Stimulated activated naive CD8-positive, alpha-beta T cell treated with anti-CD3 and anti-CD28 coated beads, Interleukin-15, Interleukin-2, amounts not matched to agents 100 ng/mL and 50 ng/mL, for 24 hours (primary cell): Measurements from ENCODE around the gene APOM.

Experiments used
- H3K27ac Mint-ChIP-seq: one replicate; pipeline ENCODE4 v1.8.0; 2021; ENCODE audit warnings: mild to moderate bottlenecking, mixed read lengths
- H3K27me3 Mint-ChIP-seq: one replicate; pipeline ENCODE4 v1.8.0; 2021; ENCODE audit warnings: mixed read lengths
- H3K36me3 Mint-ChIP-seq: one replicate; pipeline ENCODE4 v1.8.0; 2021; ENCODE audit warnings: low read depth, mixed read lengths
- H3K4me1 Mint-ChIP-seq: one replicate; pipeline ENCODE4 v1.8.0; 2021; ENCODE audit warnings: low read depth, mixed read lengths
- H3K4me3 Mint-ChIP-seq: one replicate; pipeline ENCODE4 v1.8.0; 2021; ENCODE audit warnings: mild to moderate bottlenecking, mixed read lengths
- H3K9me3 Mint-ChIP-seq: one replicate; pipeline ENCODE4 v1.8.0; 2021; ENCODE audit warnings: mixed read lengths

Gene APOM

GRCh38 chr6:31692886-31693285, 37.2 kb downstream of the APOM start:
- H3K27me3 Mint-ChIP-seq: no peaks in the 10 kb centered on the region
- no peaks in the 10 kb centered on the region for H3K9me3 Mint-ChIP-seq
- H3K36me3 Mint-ChIP-seq: peaks cover 47% of the 10 kb centered on the region

DNA sequence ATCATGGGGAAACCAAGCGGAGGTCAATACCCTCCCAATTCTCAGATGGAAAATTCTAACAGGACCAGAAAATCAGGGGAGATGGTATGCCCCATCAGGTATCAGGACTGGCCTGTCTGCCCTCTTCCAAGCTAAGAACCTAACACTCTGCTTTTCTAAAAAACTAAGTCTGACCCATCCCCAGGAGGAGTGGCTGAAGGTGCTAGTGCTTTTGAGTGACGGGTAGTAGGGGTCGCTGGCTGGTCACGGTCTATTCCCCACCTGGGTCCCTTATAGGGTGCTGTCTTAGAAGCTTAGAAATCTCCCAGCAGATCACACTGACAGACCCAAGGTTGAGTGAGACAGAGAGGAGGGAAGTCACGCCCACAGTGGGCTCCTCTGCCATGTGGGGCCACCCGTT, 37.8 kb downstream of the APOM start:
- Mint-ChIP-seq H3K4me3 (no peak overlapping the region), H3K9me3 (no peaks in the 10 kb centered on the region), H3K4me1 (peaks cover 25% of the 10 kb centered on the region), H3K27me3 (no peaks in the 10 kb centered on the region), H3K27ac (no peak overlapping the region), H3K36me3 (peaks cover 48% of the 10 kb centered on the region)

More at GRCh38 chr6:31692886-31693285, 37.2 kb downstream of the APOM start:
- no peak overlapping the region for H3K27ac Mint-ChIP-seq
- H3K4me1 Mint-ChIP-seq: peaks cover 23% of the 10 kb centered on the region
- no peak overlapping the region for H3K4me3 Mint-ChIP-seq

GRCh38 chr6:31697555-31697954, 41.9 kb downstream of the APOM start:
- H3K36me3 Mint-ChIP-seq: peaks cover 42% of the 10 kb centered on the region

DNA sequence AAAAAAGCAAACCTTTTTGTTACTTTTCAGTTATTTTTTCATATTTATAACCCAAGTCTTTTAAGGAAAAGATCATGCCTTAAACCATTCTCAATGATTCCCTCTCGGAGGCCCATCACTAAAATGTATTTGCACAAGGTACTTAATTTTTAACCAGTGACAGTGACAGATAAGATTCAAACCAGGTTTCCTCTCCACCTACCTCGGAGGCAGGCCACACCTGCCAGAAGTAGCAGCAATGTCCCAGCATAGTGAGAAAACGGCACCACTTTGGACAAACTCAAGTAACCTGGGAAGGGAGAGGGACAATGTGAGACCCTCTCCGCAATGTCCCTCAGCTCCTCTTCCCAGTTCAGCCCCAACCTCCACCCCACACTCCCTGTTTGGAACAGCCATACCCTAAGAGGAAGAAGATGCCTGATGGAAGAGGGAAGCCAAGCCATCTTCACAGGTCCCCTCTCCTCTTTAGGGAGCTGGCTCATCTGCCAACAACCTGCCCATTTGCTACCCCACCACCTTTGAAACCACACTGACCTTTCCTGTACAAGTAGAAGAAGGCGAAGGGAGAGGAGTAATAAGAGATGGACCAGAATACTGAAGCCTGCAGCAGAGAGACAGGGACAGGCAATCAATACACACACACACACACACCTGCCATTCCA, 45.2 kb downstream of the APOM start:
- no peaks in the 10 kb centered on the region for H3K9me3 Mint-ChIP-seq
- peak overlapping the region; percentile 100 for H3K4me3 Mint-ChIP-seq
- peaks cover 26% of the 10 kb centered on the region for H3K36me3 Mint-ChIP-seq
- H3K27me3 Mint-ChIP-seq: no peaks in the 10 kb centered on the region
- peaks cover 31% of the 10 kb centered on the region for H3K4me1 Mint-ChIP-seq
- peak overlapping the region; percentile 32 for H3K27ac Mint-ChIP-seq

More at GRCh38 chr6:31697555-31697954, 41.9 kb downstream of the APOM start:
- Mint-ChIP-seq H3K4me3 (no peak overlapping the region), H3K4me1 (peaks cover 27% of the 10 kb centered on the region), H3K9me3 (no peaks in the 10 kb centered on the region), H3K27ac (peak overlapping the region; percentile 26), H3K27me3 (no peaks in the 10 kb centered on the region)

GRCh38 chr6:31701666-31702404, 46.1 kb downstream of the APOM start:
- H3K36me3 Mint-ChIP-seq: peaks cover 21% of the 10 kb centered on the region
- peak overlapping the region; percentile 98 for H3K27ac Mint-ChIP-seq
- H3K4me3 Mint-ChIP-seq: peak overlapping the region; percentile 100
- peaks cover 31% of the 10 kb centered on the region for H3K4me1 Mint-ChIP-seq
- no peaks in the 10 kb centered on the region for H3K9me3 Mint-ChIP-seq
- H3K27me3 Mint-ChIP-seq: no peaks in the 10 kb centered on the region

DNA sequence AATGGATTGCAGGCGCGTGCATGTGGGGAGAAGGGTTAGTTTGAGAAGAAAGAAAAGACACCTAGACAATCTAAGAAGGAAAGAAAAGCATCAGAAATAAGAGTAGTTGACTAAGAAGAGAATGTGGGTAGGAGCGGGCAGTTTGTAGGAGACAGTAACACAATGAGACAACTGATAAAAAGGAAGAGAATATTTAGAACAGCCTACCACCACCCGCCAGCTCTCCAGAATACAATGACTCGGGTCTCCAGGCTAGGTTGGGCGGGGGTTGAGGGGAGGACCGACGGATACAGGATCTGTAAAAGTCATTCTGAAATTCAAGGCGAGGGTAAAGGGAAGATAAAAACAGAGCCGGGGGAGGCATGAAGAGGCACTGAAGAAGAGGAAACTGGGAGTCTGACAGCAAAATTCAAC, 46.7 kb downstream of the APOM start:
- H3K36me3 Mint-ChIP-seq: peaks cover 17% of the 10 kb centered on the region
- peak overlapping the region; percentile 100 for H3K4me3 Mint-ChIP-seq
- H3K27ac Mint-ChIP-seq: peak overlapping the region; percentile 98
- peaks cover 29% of the 10 kb centered on the region for H3K4me1 Mint-ChIP-seq
- no peaks in the 10 kb centered on the region for H3K27me3 Mint-ChIP-seq
- H3K9me3 Mint-ChIP-seq: no peaks in the 10 kb centered on the region

DNA sequence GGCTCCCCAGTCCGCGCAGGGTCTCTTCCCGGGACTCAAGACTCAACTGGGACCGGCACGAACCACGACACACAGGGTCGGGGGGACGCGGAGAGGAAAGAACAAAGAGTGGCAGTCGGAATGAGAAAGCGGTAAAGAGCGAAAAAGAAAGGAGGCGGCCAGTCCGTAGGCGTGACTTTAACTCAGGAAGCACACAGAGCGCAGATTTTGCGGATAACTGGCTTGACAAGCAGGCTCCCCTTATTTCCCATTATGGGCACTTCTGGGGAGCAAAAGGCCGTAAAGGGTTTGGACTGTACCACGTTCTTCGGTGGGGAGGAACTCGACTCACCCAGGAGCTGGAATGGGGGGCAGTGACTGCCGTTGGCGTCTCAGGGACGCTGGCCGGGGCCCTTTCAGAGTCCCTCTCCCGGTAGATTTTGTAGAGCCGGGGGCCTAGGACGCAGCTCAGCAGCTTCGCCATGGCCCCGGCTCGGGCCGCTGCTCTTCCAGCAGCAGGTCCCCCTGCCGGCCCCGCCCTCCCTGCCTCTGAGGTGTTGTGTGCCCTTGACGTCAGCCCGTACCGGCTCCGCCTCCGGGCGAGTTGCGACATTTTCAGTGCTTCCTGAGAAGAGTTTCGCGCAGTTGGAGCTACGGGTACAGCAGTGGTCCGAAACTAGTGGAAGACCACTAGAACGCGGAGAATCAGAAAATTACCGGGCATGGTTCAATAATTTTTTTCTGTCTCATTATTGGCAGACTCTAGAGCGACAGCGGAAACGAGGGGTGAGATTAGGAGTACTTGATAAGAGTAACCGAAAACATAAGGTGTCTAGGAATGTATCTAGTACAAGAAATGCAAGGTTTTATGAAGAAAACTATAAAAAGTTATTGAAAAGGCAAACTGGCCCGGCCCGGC, 47.4 kb downstream of the APOM start, which contains the start of gene ABHD16A:
TSS of gene ABHD16A (minus strand) at position 506 of the 898 bp plus-strand sequence. CDS start at position 463, 43 bp downstream.
- peaks cover 22% of the 10 kb centered on the region for H3K4me1 Mint-ChIP-seq
- no peaks in the 10 kb centered on the region for H3K27me3 Mint-ChIP-seq
- H3K9me3 Mint-ChIP-seq: no peaks in the 10 kb centered on the region
- H3K36me3 Mint-ChIP-seq: peaks cover 11% of the 10 kb centered on the region
- peak within 1 kb of the TSS; percentile 98 for H3K27ac Mint-ChIP-seq
- peak within 1 kb of the TSS; percentile 100 for H3K4me3 Mint-ChIP-seq

- Mint-ChIP-seq H3K4me1 (peaks cover 23% of the 10 kb centered on the region), H3K27me3 (no peaks in the 10 kb centered on the region), H3K27ac (no peak overlapping the region), H3K4me3 (no peak overlapping the region), H3K36me3 (peaks cover 4% of the 10 kb centered on the region), H3K9me3 (no peaks in the 10 kb centered on the region)
These were observed 50.2 kb downstream of the APOM start for GRCh38 chr6:31705931-31706330.

- Mint-ChIP-seq H3K27me3 (no peaks in the 10 kb centered on the region), H3K4me1 (peaks cover 22% of the 10 kb centered on the region), H3K27ac (no peak within 1 kb of the TSS), H3K36me3 (no peaks in the 10 kb centered on the region), H3K9me3 (no peaks in the 10 kb centered on the region), H3K4me3 (no peak within 1 kb of the TSS)
These were observed 50.9 kb downstream of the APOM start, which contains the start of gene LY6G6F for GRCh38 chr6:31706599-31706998. Gene LY6G6F, plus strand, starts transcription at chr6:31706866. Its CDS starts 41 bp downstream, at chr6:31706907.

DNA sequence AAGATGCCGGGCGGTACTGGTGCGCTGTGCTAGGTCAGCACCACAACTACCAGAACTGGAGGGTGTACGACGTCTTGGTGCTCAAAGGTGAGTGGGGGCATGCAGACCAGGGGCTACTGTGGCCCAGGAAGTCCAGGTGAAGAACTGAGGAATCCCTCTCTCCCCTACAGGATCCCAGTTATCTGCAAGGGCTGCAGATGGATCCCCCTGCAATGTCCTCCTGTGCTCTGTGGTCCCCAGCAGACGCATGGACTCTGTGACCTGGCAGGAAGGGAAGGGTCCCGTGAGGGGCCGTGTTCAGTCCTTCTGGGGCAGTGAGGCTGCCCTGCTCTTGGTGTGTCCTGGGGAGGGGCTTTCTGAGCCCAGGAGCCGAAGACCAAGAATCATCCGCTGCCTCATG, 52.0 kb downstream of the APOM start:
- Mint-ChIP-seq H3K4me3 (no peak overlapping the region), H3K36me3 (no peaks in the 10 kb centered on the region), H3K27ac (no peak overlapping the region), H3K9me3 (no peaks in the 10 kb centered on the region), H3K4me1 (peaks cover 14% of the 10 kb centered on the region), H3K27me3 (no peaks in the 10 kb centered on the region)
